DOHH2 (cell line): ENCODE results near the gene ANKS1B.

Source experiments
- EZH2phosphoT487 ChIP-seq: fragments of 200-600 bp; sonication (generic); IDR thresholded peaks from 2 replicates; pipeline ENCODE4 v1.6.1; 2017; ENCODE audit warnings: borderline replicate concordance, mild to moderate bottlenecking, antibody characterized with exemption, low read length, moderate library complexity, mixed read lengths
- TF ChIP-seq, protein P1 (sequence below): fragments of 200-600 bp; sonication (generic); IDR thresholded peaks from one replicate; pipeline ENCODE4 v1.5.1; 2014; ENCODE audit warnings: antibody characterized with exemption, mild to moderate bottlenecking, low read depth, low read length; ENCODE audit not compliant: poor library complexity, severe bottlenecking

GRCh38 chr12:99822273-99822672, 162.5 kb downstream of the ANKS1B start:
- TF ChIP-seq, protein P1, sequence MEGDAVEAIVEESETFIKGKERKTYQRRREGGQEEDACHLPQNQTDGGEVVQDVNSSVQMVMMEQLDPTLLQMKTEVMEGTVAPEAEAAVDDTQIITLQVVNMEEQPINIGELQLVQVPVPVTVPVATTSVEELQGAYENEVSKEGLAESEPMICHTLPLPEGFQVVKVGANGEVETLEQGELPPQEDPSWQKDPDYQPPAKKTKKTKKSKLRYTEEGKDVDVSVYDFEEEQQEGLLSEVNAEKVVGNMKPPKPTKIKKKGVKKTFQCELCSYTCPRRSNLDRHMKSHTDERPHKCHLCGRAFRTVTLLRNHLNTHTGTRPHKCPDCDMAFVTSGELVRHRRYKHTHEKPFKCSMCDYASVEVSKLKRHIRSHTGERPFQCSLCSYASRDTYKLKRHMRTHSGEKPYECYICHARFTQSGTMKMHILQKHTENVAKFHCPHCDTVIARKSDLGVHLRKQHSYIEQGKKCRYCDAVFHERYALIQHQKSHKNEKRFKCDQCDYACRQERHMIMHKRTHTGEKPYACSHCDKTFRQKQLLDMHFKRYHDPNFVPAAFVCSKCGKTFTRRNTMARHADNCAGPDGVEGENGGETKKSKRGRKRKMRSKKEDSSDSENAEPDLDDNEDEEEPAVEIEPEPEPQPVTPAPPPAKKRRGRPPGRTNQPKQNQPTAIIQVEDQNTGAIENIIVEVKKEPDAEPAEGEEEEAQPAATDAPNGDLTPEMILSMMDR: no peak
- no peak for TF ChIP-seq EZH2phosphoT487
